A549 (cell line): ENCODE results near the gene GCK. TPM values are rescaled to one million over a fixed set of nuclear protein-coding genes. Genes with fewer than 3 reads are reported as not detected.
"Not testable (repeated sequence)": the region's sequence is repeated elsewhere in the genome, so short reads cannot be mapped to it uniquely, and the experiment has no call there.

Source experiments
- ATAC-seq, 2 experiments: fragments of 200-7000 bp in 1 of 2; fragments of >200 bp in 1 of 2; cut with Nextera tagmentation in 1 of 2; cut with Tn5 transposase in 1 of 2; 3 replicates each; pipeline versions ENCODE4 v1.8.0 to v1.9.1; 2018 to 2020; ENCODE audit warnings: mild to moderate bottlenecking in 1 of 2, moderate library complexity in 1 of 2
- CTCF ChIA-PET: fragments of 300-600 bp; sonication (Branson Sonifier 250); formaldehyde crosslinking; extraction: SDS; loops from one replicate; lab custom pipeline; 2021; ENCODE audit warnings: antibody characterized with exemption, inconsistent platforms; lab: Yijun Ruan, JAX
- POLR2A ChIA-PET: fragments of 350-600 bp; formaldehyde crosslinking; extraction: SDS; loops from one replicate; lab custom pipeline; 2021; ENCODE audit warnings: antibody characterized with exemption, inconsistent platforms; lab: Yijun Ruan, JAX
- DNase-seq, 2 experiments: peaks; one replicate each; pipeline versions ENCODE4 v3.0.0 to v3.0.0-alpha.2; 2011 to 2016; ENCODE audit warnings: low read depth in 1 of 2, low spot score in 1 of 2
- FAIRE-seq: peaks from 2 replicates; lab custom pipeline; 2011; peaks lifted over from hg19 to GRCh38; lab: Jason Lieb, UNC
- H3K27ac ChIP-seq, 2 experiments: fragments of >200 bp; sonication (Bioruptor Twin); formaldehyde crosslinking; 3 replicates each; pipeline ENCODE4 v1.5.1; 2016 to 2017
- H3K4me1 ChIP-seq: fragments of >200 bp; sonication (Bioruptor Twin); formaldehyde crosslinking; 3 replicates; pipeline ENCODE4 v1.6.1; 2016
- H3K4me2 ChIP-seq: fragments of >200 bp; sonication (Bioruptor Twin); formaldehyde crosslinking; 3 replicates; pipeline ENCODE4 v1.6.1; 2016
- H3K4me3 ChIP-seq: fragments of >200 bp; sonication (Bioruptor Twin); formaldehyde crosslinking; 3 replicates; pipeline ENCODE4 v1.5.1; 2016
- H3K9me3 ChIP-seq: fragments of >200 bp; sonication (Bioruptor Twin); formaldehyde crosslinking; 3 replicates; pipeline ENCODE4 v1.6.1; 2016
- BHLHE40 ChIP-seq: IDR thresholded peaks from 2 replicates; pipeline ENCODE4 v1.6.1; 2012; ENCODE audit warnings: low read depth, low read length, inconsistent platforms
- CHD2 ChIP-seq: fragments of 150-350 bp; IDR thresholded peaks from 2 replicates; pipeline ENCODE4 v1.6.1; 2014; ENCODE audit warnings: low read length; ENCODE audit not compliant: partially characterized antibody
- CTCF ChIP-seq: fragments of >200 bp; sonication (Bioruptor Twin); formaldehyde crosslinking; IDR thresholded peaks from 3 replicates; pipeline ENCODE4 v1.5.1; 2016
- E2F6 ChIP-seq: IDR thresholded peaks from 2 replicates; pipeline ENCODE4 v1.6.1; 2012; ENCODE audit warnings: low read depth, borderline replicate concordance
- EHF ChIP-seq: fragments of 250-450 bp; sonication (Bioruptor Pico); IDR thresholded peaks from 2 replicates; pipeline ENCODE4 v1.5.0; 2020; ENCODE audit warnings: mild to moderate bottlenecking
- FOSB ChIP-seq: fragments of 250-450 bp; sonication (Bioruptor Pico); IDR thresholded peaks from 2 replicates; pipeline ENCODE4 v1.5.0; 2020; ENCODE audit warnings: mild to moderate bottlenecking, moderate library complexity
- FOSL2 ChIP-seq, 2 experiments: fragments of 450-650 bp in 1 of 2; fragments of >200 bp in 1 of 2; sonication (Bioruptor Twin) in 1 of 2; formaldehyde crosslinking; IDR thresholded peaks; 2 replicates each; pipeline versions ENCODE4 v1.5.0 to v1.6.1; 2016 to 2020; ENCODE audit warnings: mild to moderate bottlenecking in 1 of 2, moderate library complexity in 1 of 2
- HOXA7 ChIP-seq: fragments of 250-450 bp; sonication (Bioruptor Pico); IDR thresholded peaks from 2 replicates; pipeline ENCODE4 v1.5.0; 2020; ENCODE audit warnings: mild to moderate bottlenecking, moderate library complexity
- JUN ChIP-seq, 2 experiments: fragments of >200 bp; sonication (Bioruptor Twin); formaldehyde crosslinking; IDR thresholded peaks; 2 replicates in 1 of 2; 3 replicates in 1 of 2; pipeline ENCODE4 v1.6.1; 2016 to 2017
- JUNB ChIP-seq: fragments of >200 bp; sonication (Bioruptor Twin); formaldehyde crosslinking; IDR thresholded peaks from 2 replicates; pipeline ENCODE4 v1.6.1; 2016
- KDM1A ChIP-seq: fragments of 200-600 bp; sonication (generic); IDR thresholded peaks from 2 replicates; pipeline ENCODE4 v1.6.1; 2016; ENCODE audit warnings: low read depth, mild to moderate bottlenecking
- KDM5A ChIP-seq: fragments of 200-600 bp; sonication (generic); IDR thresholded peaks from 2 replicates; pipeline ENCODE4 v1.6.1; 2016; ENCODE audit warnings: antibody characterized with exemption, mild to moderate bottlenecking
- MYC ChIP-seq: IDR thresholded peaks from 2 replicates; pipeline ENCODE4 v1.6.1; 2012; ENCODE audit warnings: mild to moderate bottlenecking, inconsistent platforms, low read length, improper control_type of control experiment, borderline replicate concordance
- NR3C1 ChIP-seq: fragments of >200 bp; sonication (Bioruptor Twin); formaldehyde crosslinking; IDR thresholded peaks from 3 replicates; pipeline ENCODE4 v1.6.1; 2017
- PHF8 ChIP-seq: fragments of 200-600 bp; sonication (generic); IDR thresholded peaks from 2 replicates; pipeline ENCODE4 v1.6.1; 2016; ENCODE audit warnings: low read depth, mild to moderate bottlenecking, antibody characterized with exemption, moderate library complexity, borderline replicate concordance
- POLR2A ChIP-seq: IDR thresholded peaks from 2 replicates; pipeline ENCODE4 v1.6.1; 2012; ENCODE audit warnings: mild to moderate bottlenecking, low read length
- RAD21 ChIP-seq, 2 experiments: fragments of >200 bp in 1 of 2; sonication (Bioruptor Twin) in 1 of 2; formaldehyde crosslinking in 1 of 2; IDR thresholded peaks in 1 of 2; conservative IDR thresholded peaks in 1 of 2; 2 replicates in 1 of 2; 3 replicates in 1 of 2; pipeline ENCODE4 v1.6.1; 2012 to 2018; ENCODE audit warnings: inconsistent platforms in 1 of 2
- RARB ChIP-seq: fragments of 250-450 bp; sonication (Bioruptor Pico); IDR thresholded peaks from 2 replicates; pipeline ENCODE4 v1.8.0; 2021; ENCODE audit warnings: mild to moderate bottlenecking, moderate library complexity
- RFX5 ChIP-seq: fragments of 450-650 bp; IDR thresholded peaks from 2 replicates; pipeline ENCODE4 v1.7.1; 2014; ENCODE audit warnings: antibody characterized with exemption, mild to moderate bottlenecking, moderate library complexity
- SMC3 ChIP-seq: fragments of >200 bp; sonication (Bioruptor Twin); formaldehyde crosslinking; IDR thresholded peaks from 3 replicates; pipeline ENCODE4 v1.6.1; 2018; ENCODE audit warnings: inconsistent platforms
- SREBF2 ChIP-seq: fragments of 450-650 bp; IDR thresholded peaks from 2 replicates; pipeline ENCODE4 v1.6.1; 2014; ENCODE audit warnings: mild to moderate bottlenecking, moderate library complexity
- ZC3H11A ChIP-seq: fragments of 450-650 bp; IDR thresholded peaks from 2 replicates; pipeline ENCODE4 v1.6.1; 2014; ENCODE audit warnings: antibody characterized with exemption, mild to moderate bottlenecking
- ZFP36 ChIP-seq: fragments of 450-650 bp; IDR thresholded peaks from 2 replicates; pipeline ENCODE4 v1.6.1; 2014; ENCODE audit warnings: borderline replicate concordance; ENCODE audit not compliant: partially characterized antibody
- ZNF302 ChIP-seq: fragments of 250-450 bp; sonication (Bioruptor Pico); IDR thresholded peaks from 2 replicates; pipeline ENCODE4 v1.9.0; 2021; ENCODE audit warnings: inconsistent platforms, mild to moderate bottlenecking, moderate library complexity
- ZSCAN20 ChIP-seq: fragments of 250-450 bp; sonication (Bioruptor Pico); IDR thresholded peaks from 2 replicates; pipeline ENCODE4 v1.8.0; 2022; ENCODE audit warnings: mild to moderate bottlenecking, moderate library complexity
- WGBS: methylation state at CpG from one replicate; pipeline ENCODE4 v1.1.6; 2017; ENCODE audit errors: missing lambda C conversion rate; 5-methylcytosine and 5-hydroxymethylcytosine counted together
- polyA plus RNA-seq, 4 experiments: library from polyadenylated mRNA; depleted of rRNA in 3 of 4; stranded (reverse); fragments of >200 nt; fragmentation: RNase III in 1 of 4; extraction: RNeasy Plus Mini Kit Qiagen cat#74134 plus additional on column Dnase treatment in 1 of 4; gene quantifications; 2 replicates in 3 of 4; 3 replicates in 1 of 4; pipeline ENCODE4 v1.2.3, GENCODE V29; 2011 to 2017

The GCK gene
- polyA plus RNA-seq, 2 of the 4 experiments (the other 2 are of a cell fraction): 0.12 TPM; not detected in 1

DNA sequence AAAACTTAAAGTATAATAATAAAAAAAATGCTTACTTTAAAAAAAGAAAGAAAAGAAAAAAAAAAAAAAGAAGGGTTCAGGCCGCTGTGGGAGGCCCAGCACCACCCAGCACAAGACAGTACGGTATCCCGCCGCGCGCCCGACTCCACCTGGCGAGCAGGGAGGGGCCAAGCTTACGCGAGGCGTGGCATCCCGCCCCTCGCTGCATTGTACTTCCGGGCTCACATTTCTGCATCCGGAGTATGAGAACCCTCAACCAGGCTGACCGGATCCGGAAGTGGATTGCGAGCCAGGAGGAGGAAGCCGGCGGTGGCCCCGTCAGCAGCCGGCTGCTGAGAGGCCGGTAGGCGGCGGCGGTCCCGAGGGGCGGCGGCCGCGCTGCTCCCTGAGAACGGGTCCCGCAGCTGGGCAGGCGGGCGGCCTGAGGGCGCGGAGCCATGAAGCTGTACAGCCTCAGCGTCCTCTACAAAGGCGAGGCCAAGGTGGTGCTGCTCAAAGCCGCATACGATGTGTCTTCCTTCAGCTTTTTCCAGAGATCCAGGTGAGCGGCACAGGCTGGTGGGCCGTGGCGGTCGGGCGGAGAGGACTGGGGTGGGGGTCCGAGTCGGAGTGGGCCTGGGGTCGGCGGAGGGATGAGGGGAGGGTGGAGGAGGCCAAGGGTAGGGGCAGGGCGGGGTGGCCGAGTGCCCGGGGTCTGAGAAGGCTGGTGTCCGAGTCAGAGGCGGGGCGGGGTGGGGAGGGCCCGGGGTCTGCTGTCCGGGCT lies 11.6 kb upstream of the GCK start, which contains the start of gene YKT6 (continued):
- TF ChIP-seq BHLHE40 (no peak), SREBF2 (no peak), PHF8 (peak; percentile 96), MYC (0 out of 2 replicates have a peak, but pooled peaks have one; percentile 25), POLR2A (peak; percentile 83), ZNF302 (no peak), FOSL2 (IDR thresholded peaks at IDR 0.05) (no peak), FOSL2 (CRISPR knock-in tag; IDR thresholded peaks at IDR 0.05) (peak; percentile 17; the same call in 1 of the 2 replicates), FOSB (no peak), NR3C1 (no peak), ZC3H11A (no peak), KDM5A (0 out of 2 replicates have a peak, but pooled peaks have one; percentile 27)

DNA sequence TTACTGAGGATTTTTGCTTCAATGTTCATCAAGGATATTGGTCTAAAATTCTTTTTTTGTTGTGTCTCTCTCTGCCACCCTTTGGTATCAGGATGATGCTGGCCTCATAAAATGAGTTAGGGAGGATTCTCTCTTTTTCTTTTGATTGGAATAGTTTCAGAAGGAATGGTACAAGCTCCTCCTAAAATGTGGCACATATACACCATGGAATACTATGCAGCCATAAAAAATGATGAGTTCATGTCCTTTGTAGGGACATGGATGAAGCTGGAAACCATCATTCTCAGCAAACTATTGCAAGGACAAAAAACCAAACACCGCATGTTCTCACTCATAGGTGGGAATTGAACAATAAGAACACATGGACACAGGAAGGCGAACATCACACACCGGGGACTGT lies 10.9 kb upstream of the GCK start:
- Histone ChIP-seq H3K4me3 (peak overlapping the region; percentile 72), H3K27ac (peak overlapping the region; percentile 50 to 92; a peak in 1 of 6 replicates)
- H3K9me3 ChIP-seq, FAIRE-seq: not testable (repeated sequence)
- 50% methylated on average over 2 of the region's 3 CpGs for WGBS
- 0 out of 2 replicates have a peak, but pooled peaks have one; percentile 33 for TF ChIP-seq KDM1A
- TF ChIP-seq, all 56 proteins: peak for 1; not testable (repeated sequence) for 55
- not testable (repeated sequence) for DNase-seq, H3K4me1 ChIP-seq, ATAC-seq
- H3K4me2 ChIP-seq: peak overlapping the region; percentile 65
- ChIA-PET POLR2A (interaction anchor here (0.5 to 1.8 kb wide), 5 partner anchors 14 to 374 kb away, joined by 3 to 5 read pairs (median 4); partner anchors contain the start of genes DDX56 and POLD2), CTCF (interaction anchor here (1.3 to 2.4 kb wide), 5 partner anchors 11 to 119 kb away, joined by 3 to 6 read pairs (median 6); partner anchors contain the start of gene GCK)

- no peak for DNase-seq
- ATAC-seq: no peak
- Histone ChIP-seq H3K27ac (no peak overlapping the region), H3K4me3 (no peak overlapping the region), H3K4me2 (no peak overlapping the region), H3K4me1 (peaks cover 6% of the 10 kb centered on the region; the same call in 2 of the 3 replicates), H3K9me3 (no peaks in the 10 kb centered on the region)
- 45% methylated on average over 7 of the region's 7 CpGs for WGBS
- TF ChIP-seq PHF8: no peak
- TF ChIP-seq HOXA7: no peak
- TF ChIP-seq ZSCAN20 (CRISPR knock-in tag): no peak
- no peak for TF ChIP-seq JUNB
- no peak for TF ChIP-seq JUN (IDR thresholded peaks at IDR 0.05)
- TF ChIP-seq RFX5: no peak
- CTCF ChIA-PET: interaction anchor here (1.1 to 5.8 kb wide), 8 partner anchors 11 to 125 kb away, joined by 3 to 52 read pairs (median 6); no protein-coding TSS in a partner anchor
- no peak for FAIRE-seq
- POLR2A ChIA-PET: no interaction called here
These were observed 8.2 kb upstream of the GCK start for GRCh38 chr7:44197474-44197873.

GRCh38 chr7:44196450-44196872 lies 7.2 kb upstream of the GCK start:
- WGBS: 25% methylated on average over 3 of the region's 3 CpGs
- Histone ChIP-seq H3K4me3 (no peak overlapping the region), H3K4me2 (no peak overlapping the region), H3K9me3 (no peaks in the 10 kb centered on the region), H3K27ac (no peak overlapping the region), H3K4me1 (no peaks in the 10 kb centered on the region)
- ChIA-PET CTCF (interaction anchor here (0.5 to 5.8 kb wide), 27 partner anchors 9 to 1217 kb away, joined by 3 to 52 read pairs (median 5); no protein-coding TSS in a partner anchor), POLR2A (interaction anchor here (1.5 kb wide), 1 partner anchor 124 kb away, joined by 5 read pairs; no protein-coding TSS in a partner anchor)
- peak; percentile 74 to 75; a peak in 5 of 6 replicates for ATAC-seq
- DNase-seq: peak; percentile 50 to 76
- TF ChIP-seq EHF (no peak), RARB (CRISPR knock-in tag) (no peak), RAD21 (conservative IDR thresholded peaks at IDR 0.05 in 1 of 2, IDR thresholded peaks at IDR 0.05 in 1 of 2) (peak; percentile 75 to 86), CHD2 (no peak), ZFP36 (no peak), CTCF (peak; percentile 63), E2F6 (no peak), SMC3 (peak; percentile 74)
- FAIRE-seq: no peak
